Ovary (tissue), 3 donors: ENCODE results near the gene MBP.

Experiments used
- CTCF ChIP-seq, 3 donors: fragments of 450-650 bp in 2 of 3; fragments of 200-600 bp in 1 of 3; IDR thresholded peaks; one replicate each; pipeline versions ENCODE4 v1.5.1 to v1.8.0; 2016 to 2022; ENCODE audit warnings: antibody characterized with exemption in 3 of 3, mild to moderate bottlenecking in 1 of 3
- EP300 ChIP-seq: sonication (generic); formaldehyde crosslinking; IDR thresholded peaks from one replicate; pipeline ENCODE4 v1.6.1; 2017; ENCODE audit warnings: antibody characterized with exemption
- donor health status: DM: no; HTN: no; CAD: no.

GRCh38 chr18:77015771-77016710, 116.5 kb downstream of the MBP start:
- TF ChIP-seq EP300 (no peak), CTCF (IDR thresholded peaks at IDR 0.05) (no peak)
